Nephron progenitor cell (in vitro differentiated cells): ENCODE measurements around the gene ELMOD3.
A peak's percentile ranks its signal among the peaks of the same experiment; 100 is the strongest.
"Not testable (repeated sequence)": the region's sequence is repeated elsewhere in the genome, so short reads cannot be mapped to it uniquely, and the experiment has no call there.

Source experiments
- DNase-seq: peaks from one replicate; pipeline ENCODE4 v3.0.0; 2021
- H3K27ac Mint-ChIP-seq: 2 replicates; pipeline ENCODE4 v1.8.0; 2021; ENCODE audit warnings: mild to moderate bottlenecking, moderate library complexity, mixed read lengths
- H3K27me3 Mint-ChIP-seq: 2 replicates; pipeline ENCODE4 v1.8.0; 2021; ENCODE audit warnings: mild to moderate bottlenecking, low read depth, mixed read lengths; ENCODE audit not compliant: poor library complexity
- H3K36me3 Mint-ChIP-seq: 2 replicates; pipeline ENCODE4 v1.8.0; 2021; ENCODE audit warnings: low read depth, mixed read lengths
- H3K4me1 Mint-ChIP-seq: 2 replicates; pipeline ENCODE4 v1.8.0; 2021; ENCODE audit warnings: mixed read lengths
- H3K4me3 Mint-ChIP-seq: 2 replicates; pipeline ENCODE4 v1.8.0; 2021; ENCODE audit warnings: mild to moderate bottlenecking, moderate library complexity, mixed read lengths
- H3K9me3 Mint-ChIP-seq: 2 replicates; pipeline ENCODE4 v1.8.0; 2021; ENCODE audit warnings: mild to moderate bottlenecking, moderate library complexity, mixed read lengths
- CTCF ChIP-seq: fragments of 200-600 bp; sonication (generic); IDR thresholded peaks from 2 replicates; pipeline ENCODE4 v1.5.0; 2021; ENCODE audit warnings: antibody characterized with exemption

ELMOD3 gene

GRCh38 chr2:85378257-85378656 lies 23.7 kb downstream of the ELMOD3 start:
- no peak overlapping the region for H3K27ac Mint-ChIP-seq
- peaks cover 19% of the 10 kb centered on the region for H3K4me1 Mint-ChIP-seq
- H3K36me3 Mint-ChIP-seq = peaks cover 83% of the 10 kb centered on the region
- TF ChIP-seq CTCF = no peak
- H3K9me3 Mint-ChIP-seq = peaks cover 54% of the 10 kb centered on the region
- peaks cover 3% of the 10 kb centered on the region for H3K27me3 Mint-ChIP-seq
- H3K4me3 Mint-ChIP-seq = no peak overlapping the region
- DNase-seq = no peak

- peaks cover 31% of the 10 kb centered on the region for H3K4me1 Mint-ChIP-seq
- H3K27me3 Mint-ChIP-seq = no peaks in the 10 kb centered on the region
- DNase-seq = no peak
- H3K36me3 Mint-ChIP-seq = peaks cover 82% of the 10 kb centered on the region
- no peak for TF ChIP-seq CTCF
- H3K9me3 Mint-ChIP-seq = peaks cover 46% of the 10 kb centered on the region
- H3K4me3 Mint-ChIP-seq = no peak overlapping the region
- no peak overlapping the region for H3K27ac Mint-ChIP-seq
Measured at GRCh38 chr2:85380048-85380447, 25.5 kb downstream of the ELMOD3 start.

GRCh38 chr2:85383151-85383550 lies 28.6 kb downstream of the ELMOD3 start:
- Mint-ChIP-seq H3K27ac (peak overlapping the region; percentile 81), H3K9me3 (peaks cover 40% of the 10 kb centered on the region), H3K4me1 (peaks cover 30% of the 10 kb centered on the region), H3K36me3 (peaks cover 69% of the 10 kb centered on the region)
- not testable (repeated sequence) for DNase-seq, H3K27me3 Mint-ChIP-seq, H3K4me3 Mint-ChIP-seq

GRCh38 chr2:85383850-85384249 lies 29.3 kb downstream of the ELMOD3 start:
- DNase-seq = no peak
- H3K4me3 Mint-ChIP-seq = no peak overlapping the region
- H3K9me3 Mint-ChIP-seq = peaks cover 33% of the 10 kb centered on the region
- peaks cover 30% of the 10 kb centered on the region for H3K4me1 Mint-ChIP-seq
- peaks cover 62% of the 10 kb centered on the region for H3K36me3 Mint-ChIP-seq
- H3K27ac Mint-ChIP-seq = no peak overlapping the region
- TF ChIP-seq CTCF = no peak
- no peaks in the 10 kb centered on the region for H3K27me3 Mint-ChIP-seq

- Mint-ChIP-seq H3K9me3 (peaks cover 14% of the 10 kb centered on the region), H3K27ac (peak overlapping the region; percentile 44), H3K4me3 (no peak overlapping the region), H3K4me1 (peaks cover 30% of the 10 kb centered on the region), H3K27me3 (no peaks in the 10 kb centered on the region), H3K36me3 (peaks cover 48% of the 10 kb centered on the region)
- no peak for DNase-seq
- no peak for TF ChIP-seq CTCF
Measured at GRCh38 chr2:85385746-85386145, 31.2 kb downstream of the ELMOD3 start.

- Mint-ChIP-seq H3K4me3 (no peak overlapping the region), H3K27ac (no peak overlapping the region), H3K4me1 (peaks cover 27% of the 10 kb centered on the region), H3K27me3 (no peaks in the 10 kb centered on the region), H3K9me3 (peaks cover 3% of the 10 kb centered on the region), H3K36me3 (peaks cover 34% of the 10 kb centered on the region)
- no peak for TF ChIP-seq CTCF
- no peak for DNase-seq
Measured at GRCh38 chr2:85387754-85388153, 33.2 kb downstream of the ELMOD3 start.
